Smooth muscle cell of the umbilical artery (primary cell): Measurements from ENCODE around the gene DIPK1B. TPM values are rescaled to one million over a fixed set of nuclear protein-coding genes. Genes with fewer than 3 reads are reported as not detected.

Experiments
- total RNA-seq: library from RNA; depleted of rRNA; stranded (reverse); fragments of >200 nt; gene quantifications from 2 replicates; pipeline ENCODE4 v1.2.3, GENCODE V29; 2014

Gene DIPK1B
- total RNA-seq = 0.30 and 0.51 TPM in 2 replicates

DNA sequence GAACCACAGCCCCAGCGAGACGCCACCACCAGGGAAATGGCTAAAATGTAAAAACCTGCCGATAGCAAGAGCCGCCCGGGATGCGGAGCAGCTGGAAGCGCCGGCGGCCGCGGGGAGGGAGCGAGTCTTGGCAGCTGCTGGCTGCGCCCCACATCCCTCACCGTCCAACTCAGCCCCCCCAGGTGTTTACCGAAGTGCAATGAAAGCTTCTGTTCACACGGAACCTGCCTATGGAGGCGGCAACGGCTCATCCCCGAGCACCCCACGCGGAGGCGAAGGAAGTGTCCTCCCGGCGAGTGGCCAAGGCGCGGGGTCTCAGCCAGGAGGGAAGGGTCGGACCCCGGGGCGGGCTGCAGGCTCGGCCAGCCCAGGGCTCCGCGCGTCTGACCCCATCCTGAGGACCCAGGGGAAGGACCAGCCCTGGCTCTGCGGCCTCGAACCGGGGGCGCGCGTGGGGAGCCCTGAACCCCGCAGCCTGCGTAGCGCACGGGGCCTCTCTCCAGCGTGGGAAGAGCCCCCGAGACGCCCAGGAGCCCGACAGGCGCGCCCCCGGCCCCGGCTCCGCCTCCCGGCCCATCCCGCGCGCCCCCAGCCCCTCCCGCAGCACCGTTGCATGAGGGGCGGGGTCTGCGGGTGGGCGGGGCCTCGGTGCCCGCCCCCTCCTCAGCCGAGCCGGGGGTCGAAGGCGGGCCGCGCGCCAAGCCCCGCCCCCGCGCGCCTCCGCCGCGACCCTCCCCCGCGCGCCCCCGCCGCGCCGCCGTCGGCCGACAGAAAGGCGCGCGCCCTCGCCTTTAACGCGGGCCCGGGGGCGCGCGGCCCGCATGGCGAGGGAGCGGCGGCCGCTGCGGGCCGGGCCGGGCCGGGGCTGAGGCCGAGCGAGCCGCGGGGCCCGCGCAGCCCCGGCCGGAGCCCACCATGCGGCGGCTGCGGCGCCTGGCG lies at the start of gene DIPK1B:
Gene DIPK1B (plus strand): TSS at position 822 of the 939 bp plus-strand sequence. CDS start 94 bp downstream, at position 916.

DNA sequence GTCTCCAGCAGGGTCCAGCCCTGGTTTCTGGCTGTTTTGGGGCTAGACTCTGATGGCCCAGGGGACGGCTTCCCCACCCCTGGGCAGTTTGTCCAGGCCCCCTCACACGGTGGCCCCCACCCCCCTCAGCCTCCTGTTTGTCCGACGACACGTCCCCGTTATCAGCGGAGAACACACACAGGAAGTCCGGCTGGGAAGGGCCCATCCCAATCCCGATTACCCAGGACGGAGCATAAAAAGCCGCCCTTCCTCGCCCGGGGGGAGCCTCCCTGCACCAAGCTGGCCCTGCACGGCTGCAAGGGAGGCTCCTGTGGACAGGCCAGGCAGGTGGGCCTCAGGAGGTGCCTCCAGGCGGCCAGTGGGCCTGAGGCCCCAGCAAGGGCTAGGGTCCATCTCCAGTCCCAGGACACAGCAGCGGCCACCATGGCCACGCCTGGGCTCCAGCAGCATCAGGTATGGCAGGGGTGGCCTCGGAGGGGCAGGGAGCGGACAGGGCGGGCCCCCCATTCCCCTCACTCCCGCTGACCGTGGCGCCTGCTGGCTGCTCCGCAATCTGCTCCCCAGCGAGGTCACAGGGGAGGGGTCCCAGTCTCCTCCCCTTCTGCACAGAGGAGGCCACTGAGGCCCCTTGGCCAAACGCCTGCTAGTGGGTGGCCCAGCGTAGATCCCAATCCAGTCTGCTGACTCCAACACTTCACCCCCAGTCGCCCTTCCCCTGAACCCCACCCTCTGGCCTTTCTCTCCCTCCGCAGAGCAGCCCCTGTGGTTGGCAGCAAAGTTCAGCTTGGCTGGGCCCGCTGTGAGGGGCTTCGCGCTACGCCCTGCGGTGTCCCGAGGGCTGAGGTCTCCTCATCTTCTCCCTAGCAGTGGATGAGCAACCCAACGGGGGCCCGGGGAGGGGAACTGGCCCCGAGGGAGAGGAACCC lies 49.5 kb upstream of the DIPK1B start, which contains the start of gene EGFL7:
Gene EGFL7 (plus strand): TSS at position 261 of the 926 bp plus-strand sequence. CDS start 5,367 bp downstream, outside the sequence.

GRCh38 chr9:136686794-136687711 lies 25.3 kb upstream of the DIPK1B start, which contains the start of gene AGPAT2:
Gene AGPAT2, minus strand, starts transcription at chr9:136687457. Its CDS starts 100 bp downstream, at chr9:136687357.

GRCh38 chr9:136742591-136743391 lies 30.4 kb downstream of the DIPK1B start, which contains the start of gene LCN10:
Gene LCN10, minus strand, starts transcription at chr9:136742940. Its CDS starts 37 bp downstream, at chr9:136742903.

GRCh38 chr9:136748201-136748600 lies 35.8 kb downstream of the DIPK1B start, which contains the start of gene LCN6:
Gene LCN6, minus strand, starts transcription at chr9:136748525. Its CDS starts 42 bp downstream, at chr9:136748483.

DNA sequence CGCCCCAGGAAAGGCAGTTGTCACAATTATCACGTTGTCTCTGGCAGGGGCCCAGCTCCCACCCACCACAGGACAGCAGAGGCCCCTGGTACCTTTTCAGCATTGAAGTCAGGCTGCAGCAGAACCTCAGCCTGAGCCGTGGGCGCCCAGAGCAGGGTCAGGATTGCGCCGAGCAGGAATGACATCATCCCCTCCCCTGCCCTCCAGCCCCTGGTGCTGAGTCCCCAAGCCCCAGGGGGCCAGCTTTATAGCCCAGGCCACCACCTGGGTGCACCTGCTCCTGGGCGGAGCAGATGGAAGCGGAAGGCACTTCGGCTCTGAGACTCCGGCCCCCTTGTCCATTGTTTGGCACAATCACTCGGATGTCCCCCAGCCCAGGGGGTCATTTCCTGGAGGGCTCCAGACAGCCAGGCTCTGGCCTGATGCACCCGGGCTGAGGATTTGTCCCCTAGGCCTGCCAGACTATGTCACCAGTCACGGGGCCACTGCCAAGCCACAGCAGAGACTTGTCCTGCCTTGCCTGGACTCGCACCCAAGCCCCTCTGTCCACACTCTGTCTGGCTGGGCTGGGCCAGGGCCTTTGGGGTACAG lies 52.0 kb downstream of the DIPK1B start, which contains the start of gene LCN15:
Gene LCN15 (minus strand): TSS at position 218 of the 591 bp plus-strand sequence. CDS start 30 bp downstream, at position 188.

Other genes with a start within 250 kb of the DIPK1B start
- gene SEC16A, start 229.5 kb upstream of the DIPK1B start, total RNA-seq = 38.0 and 63.9 TPM in 2 replicates
- 7.1 and 27.3 TPM in 2 replicates for gene NOTCH1, start 166.5 kb upstream of the DIPK1B start, total RNA-seq
- gene EGFL7, start 49.7 kb upstream of the DIPK1B start, total RNA-seq = 22.7 and 33.6 TPM in 2 replicates
- 33.3 and 36.0 TPM in 2 replicates for gene AGPAT2, start 25.1 kb upstream of the DIPK1B start, total RNA-seq
- gene LCN10, start 30.4 kb downstream of the DIPK1B start, total RNA-seq = not detected in 2 replicates
- not detected in 2 replicates for gene LCN6, start 36.0 kb downstream of the DIPK1B start, total RNA-seq
- gene LCN8, start 45.7 kb downstream of the DIPK1B start, total RNA-seq = not detected in 2 replicates
- gene LCN15, start 51.9 kb downstream of the DIPK1B start, total RNA-seq = not detected in 2 replicates
- gene TMEM141, start 78.8 kb downstream of the DIPK1B start, total RNA-seq = 39.2 and 72.2 TPM in 2 replicates
- gene CCDC183, start 83.8 kb downstream of the DIPK1B start, total RNA-seq = 0.30 and 0.32 TPM in 2 replicates
- 46.3 and 70.5 TPM in 2 replicates for gene RABL6, start 95.4 kb downstream of the DIPK1B start, total RNA-seq
- gene AJM1, start 129.9 kb downstream of the DIPK1B start, total RNA-seq = 2.1 and 2.4 TPM in 2 replicates
- 65.8 and 98.9 TPM in 2 replicates for gene PHPT1, start 136.8 kb downstream of the DIPK1B start, total RNA-seq
- 2.7 and 4.0 TPM in 2 replicates for gene MAMDC4, start 139.8 kb downstream of the DIPK1B start, total RNA-seq
- gene EDF1, start 153.7 kb downstream of the DIPK1B start, total RNA-seq = 209 and 275 TPM in 2 replicates
- gene TRAF2, start 173.9 kb downstream of the DIPK1B start, total RNA-seq = 5.6 and 16.0 TPM in 2 replicates
- 142 and 159 TPM in 2 replicates for gene FBXW5, start 232.2 kb downstream of the DIPK1B start, total RNA-seq
- gene C8G, start 232.7 kb downstream of the DIPK1B start, total RNA-seq = 0.59 TPM in 1 of 2 replicates, not detected in the other
- 0.30 and 0.51 TPM in 2 replicates for gene LCN12, start 239.7 kb downstream of the DIPK1B start, total RNA-seq